Stomach (tissue), 9 donors: Measurements from ENCODE around the gene GABRG3. TPM values are rescaled to one million over a fixed set of nuclear protein-coding genes. Genes with fewer than 3 reads are reported as not detected.

ENCODE experiments used
- DNase-seq, 2 donors: peaks; one replicate each; pipeline versions ENCODE4 v3.0.0 to v3.0.0-alpha.2; 2013 to 2019
- H3K27ac ChIP-seq, 5 donors: fragments of 200-600 bp in 4 of 5; sonication (generic) in 4 of 5; one replicate each; pipeline ENCODE4 v1.5.1; 2013 to 2019; ENCODE audit warnings: mild to moderate bottlenecking in 1 of 5, moderate library complexity in 1 of 5
- H3K27me3 ChIP-seq, 3 donors: fragments of 200-600 bp; sonication (generic); one replicate each; pipeline ENCODE4 v1.5.1; 2017 to 2019; ENCODE audit warnings: mixed run types in 1 of 3
- H3K36me3 ChIP-seq, 4 donors: fragments of 200-600 bp; sonication (generic); 1 replicate in 3 of 4; 2 replicates in 1 of 4; pipeline ENCODE4 v1.5.1; 2016 to 2019
- H3K4me1 ChIP-seq, 4 donors: fragments of 200-600 bp; sonication (generic); one replicate each; pipeline ENCODE4 v1.5.1; 2016 to 2019
- H3K4me3 ChIP-seq, 4 donors: fragments of 200-600 bp; sonication (generic) in 3 of 4; one replicate each; pipeline ENCODE4 v1.5.1; 2016 to 2019; ENCODE audit warnings: mild to moderate bottlenecking in 1 of 4
- H3K9me3 ChIP-seq, 4 donors: fragments of 200-600 bp; sonication (generic); one replicate each; pipeline ENCODE4 v1.5.1; 2016 to 2019
- EP300 ChIP-seq: sonication (generic); formaldehyde crosslinking; IDR thresholded peaks from one replicate; pipeline ENCODE4 v1.6.1; 2017; ENCODE audit warnings: antibody characterized with exemption
- POLR2A ChIP-seq, 4 donors: fragments of 450-650 bp; IDR thresholded peaks; one replicate each; pipeline ENCODE4 v1.6.1; 2016; ENCODE audit warnings: antibody characterized with exemption in 4 of 4, control low read depth in 2 of 4, mild to moderate bottlenecking in 1 of 4, moderate library complexity in 1 of 4
- POLR2AphosphoS5 ChIP-seq, 3 donors: sonication (generic); formaldehyde crosslinking; IDR thresholded peaks; one replicate each; pipeline ENCODE4 v1.6.1; 2016; ENCODE audit warnings: antibody characterized with exemption in 3 of 3
- WGBS, 5 donors: extraction: QIAGEN DNeasy Blood & Tissue Kit in 3 of 5; methylation state at CpG; one replicate each; pipeline versions ENCODE4 v1.1.5 to v1.1.7; 2013 to 2018; 5-methylcytosine and 5-hydroxymethylcytosine counted together
- intact Hi-C: fragments of 100-400 bp; cut with DNase I; formaldehyde crosslinking; loops from one replicate; pipeline ENCODE4 v1.15.1; 2023; ENCODE audit warnings: low total_unique reads
- polyA plus RNA-seq, 3 donors: library from polyadenylated mRNA; stranded (reverse); fragments of 200-250 nt; gene quantifications; one replicate each; pipeline ENCODE4 v1.2.3, GENCODE V29; 2013
- total RNA-seq, 5 donors: library from RNA; depleted of rRNA; stranded (reverse); fragments of >200 nt; gene quantifications; one replicate each; pipeline versions ENCODE4 v1.1.0 to v1.2.3, GENCODE V29; 2014 to 2016
- TF ChIP-seq, protein P1 (sequence below), 7 experiments: fragments of 450-650 bp in 4 of 7; fragments of 200-600 bp in 3 of 7; sonication (generic) in 3 of 7; IDR thresholded peaks; one replicate each; pipeline ENCODE4 v1.5.1; 2016 to 2019; ENCODE audit warnings: antibody characterized with exemption in 7 of 7, control low read depth in 2 of 7, mild to moderate bottlenecking in 1 of 7
- donor health status: healthy with polysubstance abuse.
- donor health status: Bipolar disorder and iron deficiency.
- donor health status: healthy.

Gene GABRG3
- total and polyA plus RNA-seq, 8 donors: 0.37 to 1.5 TPM; not detected in 6

DNA sequence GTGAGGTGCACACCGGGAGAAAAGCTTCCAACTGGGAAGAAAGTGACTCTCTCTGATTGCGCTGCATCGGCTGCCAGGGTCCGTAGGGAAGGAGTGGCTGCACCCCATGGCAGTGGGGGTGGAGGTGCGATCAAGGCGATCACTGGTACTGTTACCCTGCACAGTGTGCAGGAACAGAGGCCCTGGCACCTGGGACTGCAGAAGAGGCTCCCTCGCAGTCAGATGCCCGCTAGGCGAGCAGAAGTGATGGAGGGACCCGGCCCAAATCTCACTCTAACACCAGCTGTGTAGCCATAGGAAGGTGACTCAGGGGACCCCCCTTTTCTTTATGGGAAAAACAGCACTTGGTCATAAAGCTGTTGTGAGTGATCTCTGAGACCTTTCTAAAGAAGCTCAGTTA is 196.8 kb downstream of the GABRG3 start:
- intact Hi-C loops: no loop called here
- Histone ChIP-seq H3K27ac (no peak overlapping the region), H3K27me3 (no peaks in the 10 kb centered on the region), H3K9me3 (peaks cover 0 to 30% (median 2%) of the 10 kb centered on the region in 4 donors), H3K4me3 (no peak overlapping the region), H3K36me3 (no peaks in the 10 kb centered on the region), H3K4me1 (no peaks in the 10 kb centered on the region)
- WGBS, 5 donors: 85 to 89% (median 88%) methylated on average over 10 of the region's 10 CpGs
- DNase-seq: no peak
- TF ChIP-seq POLR2AphosphoS5 (IDR thresholded peaks at IDR 0.05) (no peak), POLR2A (IDR thresholded peaks at IDR 0.05) (no peak), EP300 (no peak)
- TF ChIP-seq, protein P1, sequence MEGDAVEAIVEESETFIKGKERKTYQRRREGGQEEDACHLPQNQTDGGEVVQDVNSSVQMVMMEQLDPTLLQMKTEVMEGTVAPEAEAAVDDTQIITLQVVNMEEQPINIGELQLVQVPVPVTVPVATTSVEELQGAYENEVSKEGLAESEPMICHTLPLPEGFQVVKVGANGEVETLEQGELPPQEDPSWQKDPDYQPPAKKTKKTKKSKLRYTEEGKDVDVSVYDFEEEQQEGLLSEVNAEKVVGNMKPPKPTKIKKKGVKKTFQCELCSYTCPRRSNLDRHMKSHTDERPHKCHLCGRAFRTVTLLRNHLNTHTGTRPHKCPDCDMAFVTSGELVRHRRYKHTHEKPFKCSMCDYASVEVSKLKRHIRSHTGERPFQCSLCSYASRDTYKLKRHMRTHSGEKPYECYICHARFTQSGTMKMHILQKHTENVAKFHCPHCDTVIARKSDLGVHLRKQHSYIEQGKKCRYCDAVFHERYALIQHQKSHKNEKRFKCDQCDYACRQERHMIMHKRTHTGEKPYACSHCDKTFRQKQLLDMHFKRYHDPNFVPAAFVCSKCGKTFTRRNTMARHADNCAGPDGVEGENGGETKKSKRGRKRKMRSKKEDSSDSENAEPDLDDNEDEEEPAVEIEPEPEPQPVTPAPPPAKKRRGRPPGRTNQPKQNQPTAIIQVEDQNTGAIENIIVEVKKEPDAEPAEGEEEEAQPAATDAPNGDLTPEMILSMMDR (IDR thresholded peaks at IDR 0.05): no peak

DNA sequence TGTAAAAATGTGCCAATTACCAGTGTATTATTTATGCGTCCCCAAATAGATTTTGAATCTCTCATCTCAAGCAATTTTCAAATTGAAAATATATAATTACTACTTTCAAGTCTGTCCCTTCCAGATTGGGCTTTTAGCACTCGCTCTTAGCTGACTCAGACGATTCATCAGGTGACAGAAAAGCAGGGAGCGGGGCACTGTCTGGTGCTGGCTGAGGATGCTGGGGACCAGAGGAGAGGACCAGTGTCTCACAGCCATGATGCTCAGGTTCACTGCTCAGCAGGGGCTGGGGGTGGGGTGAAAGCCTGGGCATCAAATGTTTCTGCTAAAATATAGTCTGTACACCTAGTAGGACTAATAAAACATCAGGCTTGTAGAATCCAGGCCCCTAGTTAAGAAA is 199.9 kb downstream of the GABRG3 start:
- Histone ChIP-seq H3K4me1 (no peaks in the 10 kb centered on the region), H3K36me3 (no peaks in the 10 kb centered on the region), H3K4me3 (no peak overlapping the region), H3K27me3 (no peaks in the 10 kb centered on the region), H3K27ac (no peak overlapping the region), H3K9me3 (peaks cover 0 to 31% (median 13%) of the 10 kb centered on the region in 4 donors)
- TF ChIP-seq POLR2AphosphoS5 (IDR thresholded peaks at IDR 0.05) (no peak), POLR2A (IDR thresholded peaks at IDR 0.05) (no peak), EP300 (no peak)
- TF ChIP-seq, protein P1 (IDR thresholded peaks at IDR 0.05): no peak
- intact Hi-C loops: no loop called here
- WGBS, 5 donors: 86 to 93% (median 89%) methylated on average over 4 of the region's 4 CpGs
- no peak for DNase-seq

DNA sequence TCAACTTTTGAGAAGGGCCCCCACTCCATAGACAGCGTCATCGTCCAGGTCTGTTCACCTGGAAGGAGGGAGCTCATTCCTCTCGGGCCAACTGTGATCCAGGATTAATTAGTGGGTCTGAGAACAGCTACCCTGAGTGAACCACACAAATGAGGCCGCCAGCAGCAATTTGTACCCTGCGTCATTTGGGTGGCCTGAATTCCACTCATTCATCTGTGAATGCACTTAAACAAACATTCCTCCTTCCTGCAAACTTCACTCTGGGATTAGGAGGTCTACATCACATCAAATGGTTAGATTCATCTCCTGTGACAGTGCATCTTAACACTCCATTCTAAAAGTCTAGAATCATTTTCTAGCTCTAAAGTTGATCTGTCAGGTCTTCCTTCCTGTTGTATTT is 201.8 kb downstream of the GABRG3 start:
- H3K36me3 ChIP-seq: no peaks in the 10 kb centered on the region
- TF ChIP-seq POLR2A (IDR thresholded peaks at IDR 0.05) (no peak), POLR2AphosphoS5 (IDR thresholded peaks at IDR 0.05) (no peak), EP300 (no peak)
- TF ChIP-seq, protein P1 (IDR thresholded peaks at IDR 0.05): no peak
- H3K4me1 ChIP-seq: no peaks in the 10 kb centered on the region
- H3K27ac ChIP-seq: no peak overlapping the region
- no peak overlapping the region for H3K4me3 ChIP-seq
- intact Hi-C loops: no loop called here
- H3K27me3 ChIP-seq: no peaks in the 10 kb centered on the region
- H3K9me3 ChIP-seq: peaks cover 13 to 47% (median 31%) of the 10 kb centered on the region in 4 donors
- DNase-seq: no peak
- WGBS, 5 donors: 49 to 68% (median 65%) methylated on average over 5 of the region's 5 CpGs

DNA sequence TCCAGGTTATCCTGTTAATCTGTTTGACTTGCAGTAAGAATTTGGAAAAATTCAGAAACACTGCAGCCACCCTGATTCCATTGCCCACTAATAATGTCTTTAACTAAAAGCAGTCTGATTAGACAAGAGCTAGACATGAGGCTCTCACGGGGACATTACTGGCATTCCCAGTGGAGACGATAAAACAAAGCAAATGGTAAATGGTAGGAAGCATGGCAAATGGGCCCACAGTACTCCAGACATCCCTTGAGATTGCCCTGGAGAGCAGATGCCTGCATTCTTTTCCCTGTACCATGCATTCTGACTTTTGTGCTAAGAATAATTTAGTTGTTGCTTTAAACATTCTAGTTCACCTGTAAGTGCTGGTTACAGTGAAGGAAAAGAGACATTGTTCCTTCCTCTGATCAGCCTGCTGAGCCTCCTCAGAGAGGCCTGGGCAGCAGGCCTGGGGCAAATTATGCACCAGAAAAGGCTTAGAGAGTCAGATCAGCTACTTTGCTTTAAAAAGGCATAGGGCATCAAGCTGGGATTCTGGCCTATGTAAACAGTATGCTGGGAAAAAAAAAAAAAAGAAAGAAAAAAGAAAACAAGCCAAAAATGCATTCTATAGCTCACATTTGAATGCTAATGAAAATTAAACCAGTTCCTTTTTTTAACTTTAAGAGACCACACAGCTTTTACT is 204.6 kb downstream of the GABRG3 start:
- no peak overlapping the region for H3K27ac ChIP-seq
- intact Hi-C loops: no loop called here
- peaks cover 13 to 60% (median 38%) of the 10 kb centered on the region in 4 donors for H3K9me3 ChIP-seq
- no peak overlapping the region for H3K4me3 ChIP-seq
- TF ChIP-seq, protein P1 (IDR thresholded peaks at IDR 0.05): no peak
- TF ChIP-seq POLR2A (IDR thresholded peaks at IDR 0.05) (no peak), POLR2AphosphoS5 (IDR thresholded peaks at IDR 0.05) (no peak), EP300 (no peak)
- no peaks in the 10 kb centered on the region for H3K27me3 ChIP-seq
- no peak for DNase-seq
- WGBS, 5 donors: 83 to 95% (median 87%) methylated on average over 2 of the region's 2 CpGs
- H3K4me1 ChIP-seq: no peaks in the 10 kb centered on the region
- no peaks in the 10 kb centered on the region for H3K36me3 ChIP-seq
